ENCODE results near the gene TIMM10.

Gene TIMM10

GRCh38 chr11:57530596-57531507 is at the start of gene TIMM10:
Gene TIMM10, minus strand, starts transcription at chr11:57530754. Its CDS starts 565 bp downstream, at chr11:57530189.
- peak within 1 kb of the TSS; percentile 29 for H3K27ac ChIP-seq (ENCODE audit: low read length)
- peak within 1 kb of the TSS; percentile 93 for H3K4me3 ChIP-seq (ENCODE audit: low read length)
- H3K27me3 ChIP-seq (ENCODE audit: insufficient read depth, low read length) = no peaks in the 10 kb centered on the region
- peaks cover 16% of the 10 kb centered on the region for H3K36me3 ChIP-seq (ENCODE audit: insufficient read depth, low read depth, low read length)
- peak within 1 kb of the TSS; percentile 93 for H3K9ac ChIP-seq (ENCODE audit: low read depth, low read length)
- H3K9me3 ChIP-seq (ENCODE audit: insufficient read depth, low read depth, low read length) = no peaks in the 10 kb centered on the region
- peaks cover 5% of the 10 kb centered on the region; the same call in 1 of the 2 replicates for H3K4me1 ChIP-seq (ENCODE audit: insufficient read depth, low read length)

GRCh38 chr11:57574061-57574460 is 43.5 kb upstream of the TIMM10 start:
- H3K27me3 ChIP-seq (ENCODE audit: insufficient read depth, low read length) = no peaks in the 10 kb centered on the region
- no peak overlapping the region for H3K27ac ChIP-seq (ENCODE audit: low read length)
- no peak overlapping the region for H3K9ac ChIP-seq (ENCODE audit: low read depth, low read length)
- H3K4me3 ChIP-seq (ENCODE audit: low read length) = 0 out of 2 replicates have a peak overlapping the region, but pooled peaks have one; percentile 3
- H3K4me1 ChIP-seq (ENCODE audit: insufficient read depth, low read length) = peaks cover 15% of the 10 kb centered on the region
- H3K9me3 ChIP-seq (ENCODE audit: insufficient read depth, low read depth, low read length) = no peaks in the 10 kb centered on the region
- H3K36me3 ChIP-seq (ENCODE audit: insufficient read depth, low read depth, low read length) = no peaks in the 10 kb centered on the region

- no peak overlapping the region for H3K27ac ChIP-seq (ENCODE audit: low read length)
- no peaks in the 10 kb centered on the region for H3K9me3 ChIP-seq (ENCODE audit: insufficient read depth, low read depth, low read length)
- no peak overlapping the region for H3K4me3 ChIP-seq (ENCODE audit: low read length)
- no peaks in the 10 kb centered on the region for H3K36me3 ChIP-seq (ENCODE audit: insufficient read depth, low read depth, low read length)
- H3K9ac ChIP-seq (ENCODE audit: low read depth, low read length) = no peak overlapping the region
- peaks cover 15% of the 10 kb centered on the region for H3K4me1 ChIP-seq (ENCODE audit: insufficient read depth, low read length)
- peaks cover 5% of the 10 kb centered on the region for H3K27me3 ChIP-seq (ENCODE audit: insufficient read depth, low read length)
These were observed 41.1 kb upstream of the TIMM10 start for GRCh38 chr11:57571606-57572005.

GRCh38 chr11:57568330-57568766 is 37.8 kb upstream of the TIMM10 start:
- H3K27ac ChIP-seq (ENCODE audit: low read length) = no peak overlapping the region
- H3K9ac ChIP-seq (ENCODE audit: low read depth, low read length) = peak overlapping the region; percentile 92; the same call in 1 of the 2 replicates
- no peaks in the 10 kb centered on the region for H3K9me3 ChIP-seq (ENCODE audit: insufficient read depth, low read depth, low read length)
- H3K27me3 ChIP-seq (ENCODE audit: insufficient read depth, low read length) = peaks cover 5% of the 10 kb centered on the region
- H3K4me1 ChIP-seq (ENCODE audit: insufficient read depth, low read length) = peaks cover 9% of the 10 kb centered on the region
- H3K36me3 ChIP-seq (ENCODE audit: insufficient read depth, low read depth, low read length) = no peaks in the 10 kb centered on the region
- H3K4me3 ChIP-seq (ENCODE audit: low read length) = peak overlapping the region; percentile 75; the same call in 1 of the 2 replicates

GRCh38 chr11:57567515-57568329 is 37.2 kb upstream of the TIMM10 start, which contains the start of gene UBE2L6:
Gene UBE2L6, minus strand, starts transcription at chr11:57567672. Its CDS starts 61 bp downstream, at chr11:57567611.
- peaks cover 9% of the 10 kb centered on the region for H3K4me1 ChIP-seq (ENCODE audit: insufficient read depth, low read length)
- no peak within 1 kb of the TSS for H3K27ac ChIP-seq (ENCODE audit: low read length)
- no peaks in the 10 kb centered on the region for H3K36me3 ChIP-seq (ENCODE audit: insufficient read depth, low read depth, low read length)
- H3K9ac ChIP-seq (ENCODE audit: low read depth, low read length) = peak within 1 kb of the TSS; percentile 92
- peaks cover 5% of the 10 kb centered on the region for H3K27me3 ChIP-seq (ENCODE audit: insufficient read depth, low read length)
- peak within 1 kb of the TSS; percentile 75 for H3K4me3 ChIP-seq (ENCODE audit: low read length)
- H3K9me3 ChIP-seq (ENCODE audit: insufficient read depth, low read depth, low read length) = no peaks in the 10 kb centered on the region

- no peak overlapping the region for H3K27ac ChIP-seq (ENCODE audit: low read length)
These were observed 36.5 kb upstream of the TIMM10 start for GRCh38 chr11:57566905-57567514.

GRCh38 chr11:57566005-57566904 is 35.7 kb upstream of the TIMM10 start:
- peaks cover 9% of the 10 kb centered on the region for H3K4me1 ChIP-seq (ENCODE audit: insufficient read depth, low read length)
- peaks cover 5% of the 10 kb centered on the region for H3K27me3 ChIP-seq (ENCODE audit: insufficient read depth, low read length)
- H3K9me3 ChIP-seq (ENCODE audit: insufficient read depth, low read depth, low read length) = no peaks in the 10 kb centered on the region
- H3K36me3 ChIP-seq (ENCODE audit: insufficient read depth, low read depth, low read length) = no peaks in the 10 kb centered on the region
- no peak overlapping the region for H3K9ac ChIP-seq (ENCODE audit: low read depth, low read length)
- H3K4me3 ChIP-seq (ENCODE audit: low read length) = no peak overlapping the region; the same call in 1 of the 2 replicates
- no peak overlapping the region for H3K27ac ChIP-seq (ENCODE audit: low read length)

More at GRCh38 chr11:57566905-57567514, 36.5 kb upstream of the TIMM10 start:
- Histone ChIP-seq H3K27me3 (ENCODE audit: insufficient read depth, low read length) (peaks cover 5% of the 10 kb centered on the region), H3K36me3 (ENCODE audit: insufficient read depth, low read depth, low read length) (no peaks in the 10 kb centered on the region), H3K4me3 (ENCODE audit: low read length) (peak overlapping the region; percentile 75), H3K9ac (ENCODE audit: low read depth, low read length) (peak overlapping the region; percentile 72; the same call in 1 of the 2 replicates), H3K4me1 (ENCODE audit: insufficient read depth, low read length) (peaks cover 9% of the 10 kb centered on the region), H3K9me3 (ENCODE audit: insufficient read depth, low read depth, low read length) (no peaks in the 10 kb centered on the region)

- Histone ChIP-seq H3K9ac (ENCODE audit: low read depth, low read length) (peak overlapping the region; percentile 14; the same call in 1 of the 2 replicates), H3K36me3 (ENCODE audit: insufficient read depth, low read depth, low read length) (peaks cover 14% of the 10 kb centered on the region), H3K27me3 (ENCODE audit: insufficient read depth, low read length) (peaks cover 5% of the 10 kb centered on the region)
These were observed 32.0 kb upstream of the TIMM10 start for GRCh38 chr11:57562596-57562995.

GRCh38 chr11:57560146-57560545 is 29.6 kb upstream of the TIMM10 start:
- no peaks in the 10 kb centered on the region for H3K4me1 ChIP-seq (ENCODE audit: insufficient read depth, low read length)
- H3K27me3 ChIP-seq (ENCODE audit: insufficient read depth, low read length) = no peaks in the 10 kb centered on the region
- H3K36me3 ChIP-seq (ENCODE audit: insufficient read depth, low read depth, low read length) = peaks cover 15% of the 10 kb centered on the region
- H3K9me3 ChIP-seq (ENCODE audit: insufficient read depth, low read depth, low read length) = no peaks in the 10 kb centered on the region
- no peak overlapping the region for H3K9ac ChIP-seq (ENCODE audit: low read depth, low read length)
- H3K4me3 ChIP-seq (ENCODE audit: low read length) = no peak overlapping the region
- no peak overlapping the region for H3K27ac ChIP-seq (ENCODE audit: low read length)

More at GRCh38 chr11:57562596-57562995, 32.0 kb upstream of the TIMM10 start:
- Histone ChIP-seq H3K4me1 (ENCODE audit: insufficient read depth, low read length) (peaks cover 5% of the 10 kb centered on the region), H3K9me3 (ENCODE audit: insufficient read depth, low read depth, low read length) (no peaks in the 10 kb centered on the region), H3K4me3 (ENCODE audit: low read length) (no peak overlapping the region), H3K27ac (ENCODE audit: low read length) (no peak overlapping the region)

- Histone ChIP-seq H3K4me1 (ENCODE audit: insufficient read depth, low read length) (no peaks in the 10 kb centered on the region), H3K9me3 (ENCODE audit: insufficient read depth, low read depth, low read length) (no peaks in the 10 kb centered on the region), H3K4me3 (ENCODE audit: low read length) (no peak overlapping the region), H3K36me3 (ENCODE audit: insufficient read depth, low read depth, low read length) (peaks cover 53% of the 10 kb centered on the region), H3K27me3 (ENCODE audit: insufficient read depth, low read length) (no peaks in the 10 kb centered on the region), H3K27ac (ENCODE audit: low read length) (no peak overlapping the region), H3K9ac (ENCODE audit: low read depth, low read length) (no peak overlapping the region)
These were observed 25.5 kb upstream of the TIMM10 start for GRCh38 chr11:57556041-57556440.
